ENCODE results near the gene ZMYND8.

DNA sequence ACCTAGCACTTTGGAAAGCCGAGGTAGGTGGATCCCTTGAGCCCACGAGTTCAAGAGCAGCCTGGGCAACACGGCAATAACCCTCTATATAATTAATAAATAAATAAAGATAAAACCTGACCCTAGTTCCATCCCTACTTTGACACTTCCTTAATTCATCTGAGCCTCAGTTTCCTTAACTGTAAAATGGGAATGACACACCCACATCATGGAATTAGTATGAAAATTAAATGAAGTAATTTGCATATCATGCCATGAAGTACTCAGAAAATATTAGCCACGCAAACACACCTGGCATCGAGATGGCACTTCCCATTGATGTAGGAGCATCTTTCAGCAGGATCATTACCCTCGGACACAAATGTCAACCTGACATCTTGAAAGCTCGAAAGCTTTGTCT, 19.1 kb downstream of the ZMYND8 start:
- TF ChIP-seq POLR2A (IDR thresholded peaks at IDR 0.05; ENCODE audit: low read depth) (no peak), CTCF (IDR thresholded peaks at IDR 0.05) (no peak)
